Cardiac muscle cell (in vitro differentiated cells and primary cell): Measurements from ENCODE around the gene CLIC6. TPM values are rescaled to one million over a fixed set of nuclear protein-coding genes. Genes with fewer than 3 reads are reported as not detected.

Experiments
- DNase-seq, 2 donors: peaks; one replicate each; pipeline versions ENCODE4 v3.0.0 to v3.0.0-alpha.2; 2010 to 2017; ENCODE audit warnings: low read depth in 1 of 2, low spot score in 1 of 2
- H3K27ac ChIP-seq: fragments of 200-600 bp; sonication (generic); 2 replicates; pipeline ENCODE4 v1.5.1; 2016
- H3K27me3 ChIP-seq: fragments of 200-600 bp; sonication (generic); 2 replicates; pipeline ENCODE4 v1.6.0; 2016; ENCODE audit warnings: control low read depth
- H3K36me3 ChIP-seq: fragments of 200-600 bp; sonication (generic); 2 replicates; pipeline ENCODE4 v1.5.1; 2016; ENCODE audit warnings: control low read depth
- H3K4me1 ChIP-seq: fragments of 200-600 bp; sonication (generic); 2 replicates; pipeline ENCODE4 v1.8.1; 2017; ENCODE audit warnings: low read depth, mild to moderate bottlenecking, mixed run types
- H3K4me3 ChIP-seq: fragments of 200-600 bp; sonication (generic); 2 replicates; pipeline ENCODE4 v1.5.1; 2016; ENCODE audit warnings: mild to moderate bottlenecking
- H3K9me3 ChIP-seq: fragments of 200-600 bp; sonication (generic); 2 replicates; pipeline ENCODE4 v1.5.1; 2017; ENCODE audit warnings: low read depth, mild to moderate bottlenecking, control low read depth
- polyA plus RNA-seq: library from polyadenylated mRNA; unstranded; fragments of >200 nt; fragmentation: Nextera tagmentation; extraction: Ambion mirVana; gene quantifications from 2 replicates; pipeline ENCODE4 v1.2.1, GENCODE V29; 2016
- total RNA-seq: library from RNA; depleted of rRNA; stranded (reverse); fragments of >200 nt; gene quantifications from 2 replicates; pipeline ENCODE4 v1.2.3, GENCODE V29; 2016
- TF ChIP-seq, protein P1 (sequence below): IDR thresholded peaks from 2 replicates; pipeline ENCODE4 v1.5.1; 2012; ENCODE audit warnings: low read depth, mild to moderate bottlenecking, low read length

Gene CLIC6
- not detected in 2 replicates for total RNA-seq
- not detected in 2 replicates for polyA plus RNA-seq

- no peaks in the 10 kb centered on the region for H3K36me3 ChIP-seq
- H3K27me3 ChIP-seq = peaks cover 99% of the 10 kb centered on the region
These were observed at the start of gene CLIC6 for GRCh38 chr21:34668803-34669148. Gene CLIC6 (plus strand): TSS chr21:34668994. CDS start chr21:34669389, 395 bp downstream.

DNA sequence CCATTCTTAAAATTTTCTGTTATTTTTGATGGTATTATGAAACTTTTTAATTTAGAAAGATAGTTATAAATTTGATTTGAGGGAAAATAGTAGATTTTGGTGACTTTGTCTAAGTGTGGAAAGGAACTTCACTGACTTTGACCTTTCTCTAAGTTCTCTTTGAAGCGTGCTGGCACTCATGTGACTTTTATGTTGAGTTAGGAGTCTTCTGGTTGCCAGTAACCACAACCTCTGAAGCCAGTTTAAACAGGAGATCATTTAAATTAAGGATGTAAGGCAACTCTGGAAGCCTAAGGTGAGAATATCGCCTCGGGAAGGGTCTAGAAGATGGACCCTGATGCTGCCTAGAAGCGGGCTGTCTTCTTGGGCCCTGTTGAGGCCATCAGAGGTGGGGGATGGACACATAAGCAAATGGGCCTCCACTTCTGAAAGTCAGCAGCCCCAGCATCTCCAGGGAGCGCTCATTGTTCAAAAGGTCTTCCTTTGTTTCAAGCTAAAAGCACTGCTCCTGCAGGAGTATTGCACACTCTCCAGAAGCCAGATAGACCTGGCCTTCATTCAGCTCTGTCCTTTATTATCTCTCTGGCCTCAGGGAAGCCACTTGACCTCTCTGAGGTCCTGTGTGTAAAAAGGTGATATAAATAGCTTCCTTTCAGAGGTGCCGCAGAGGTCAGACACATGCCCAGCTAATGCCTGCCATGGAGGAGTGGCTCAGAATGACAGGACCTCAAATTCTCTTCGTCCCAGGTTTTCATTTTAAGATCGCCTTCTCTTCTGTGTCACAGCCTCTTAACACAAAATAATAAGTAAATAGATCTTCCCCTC lies 48.7 kb upstream of the CLIC6 start:
- TF ChIP-seq, protein P1, sequence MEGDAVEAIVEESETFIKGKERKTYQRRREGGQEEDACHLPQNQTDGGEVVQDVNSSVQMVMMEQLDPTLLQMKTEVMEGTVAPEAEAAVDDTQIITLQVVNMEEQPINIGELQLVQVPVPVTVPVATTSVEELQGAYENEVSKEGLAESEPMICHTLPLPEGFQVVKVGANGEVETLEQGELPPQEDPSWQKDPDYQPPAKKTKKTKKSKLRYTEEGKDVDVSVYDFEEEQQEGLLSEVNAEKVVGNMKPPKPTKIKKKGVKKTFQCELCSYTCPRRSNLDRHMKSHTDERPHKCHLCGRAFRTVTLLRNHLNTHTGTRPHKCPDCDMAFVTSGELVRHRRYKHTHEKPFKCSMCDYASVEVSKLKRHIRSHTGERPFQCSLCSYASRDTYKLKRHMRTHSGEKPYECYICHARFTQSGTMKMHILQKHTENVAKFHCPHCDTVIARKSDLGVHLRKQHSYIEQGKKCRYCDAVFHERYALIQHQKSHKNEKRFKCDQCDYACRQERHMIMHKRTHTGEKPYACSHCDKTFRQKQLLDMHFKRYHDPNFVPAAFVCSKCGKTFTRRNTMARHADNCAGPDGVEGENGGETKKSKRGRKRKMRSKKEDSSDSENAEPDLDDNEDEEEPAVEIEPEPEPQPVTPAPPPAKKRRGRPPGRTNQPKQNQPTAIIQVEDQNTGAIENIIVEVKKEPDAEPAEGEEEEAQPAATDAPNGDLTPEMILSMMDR = no peak
- Histone ChIP-seq H3K27ac (peak overlapping the region; percentile 97), H3K36me3 (no peaks in the 10 kb centered on the region), H3K9me3 (no peaks in the 10 kb centered on the region), H3K4me1 (peaks cover 42% of the 10 kb centered on the region), H3K4me3 (no peak overlapping the region), H3K27me3 (no peaks in the 10 kb centered on the region)
- peak in 1 of 2 donors; percentile 89 for DNase-seq

More at GRCh38 chr21:34668803-34669148, at the start of gene CLIC6:
- TF ChIP-seq, protein P1 = no peak
- Histone ChIP-seq H3K27ac (no peak within 1 kb of the TSS), H3K9me3 (no peaks in the 10 kb centered on the region), H3K4me3 (peak within 1 kb of the TSS; percentile 15), H3K4me1 (no peaks in the 10 kb centered on the region)
- DNase-seq = peak in 1 of 2 donors; percentile 6

GRCh38 chr21:34621434-34622350 lies 47.1 kb upstream of the CLIC6 start:
- H3K9me3 ChIP-seq = no peaks in the 10 kb centered on the region
- no peaks in the 10 kb centered on the region for H3K36me3 ChIP-seq
- TF ChIP-seq, protein P1 = no peak
- H3K27me3 ChIP-seq = no peaks in the 10 kb centered on the region
- no peak overlapping the region for H3K4me3 ChIP-seq
- peak overlapping the region; percentile 97 for H3K27ac ChIP-seq
- peaks cover 35% of the 10 kb centered on the region for H3K4me1 ChIP-seq
- no peak for DNase-seq

DNA sequence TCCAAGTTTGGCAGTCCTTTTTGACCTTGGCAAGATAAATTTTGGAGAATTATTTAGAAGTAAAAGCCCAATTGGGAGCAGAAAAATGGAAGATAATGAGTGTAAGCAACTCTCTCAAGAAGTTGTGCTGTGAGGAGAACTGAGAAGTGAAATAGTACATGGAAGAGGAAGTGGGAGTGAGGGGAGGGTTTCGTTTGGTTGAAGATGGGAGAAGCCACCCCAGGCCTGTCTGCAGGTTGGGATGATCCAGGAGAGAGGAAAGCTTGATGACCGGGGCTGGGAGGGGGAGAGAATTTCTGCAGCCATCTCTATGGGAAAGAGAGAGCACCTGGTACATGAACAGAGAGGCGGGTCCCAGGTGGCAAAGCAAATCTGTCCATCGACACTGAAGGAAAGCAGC lies 45.3 kb upstream of the CLIC6 start:
- Histone ChIP-seq H3K9me3 (no peaks in the 10 kb centered on the region), H3K27me3 (no peaks in the 10 kb centered on the region), H3K27ac (no peak overlapping the region), H3K4me3 (no peak overlapping the region), H3K36me3 (no peaks in the 10 kb centered on the region), H3K4me1 (peaks cover 34% of the 10 kb centered on the region)
- TF ChIP-seq, protein P1 = no peak
- DNase-seq = no peak

GRCh38 chr21:34625030-34625593 lies 43.7 kb upstream of the CLIC6 start:
- DNase-seq = no peak
- H3K27me3 ChIP-seq = no peaks in the 10 kb centered on the region
- H3K4me1 ChIP-seq = peaks cover 18% of the 10 kb centered on the region
- H3K9me3 ChIP-seq = no peaks in the 10 kb centered on the region
- TF ChIP-seq, protein P1 = no peak
- no peak overlapping the region for H3K27ac ChIP-seq
- no peak overlapping the region for H3K4me3 ChIP-seq
- no peaks in the 10 kb centered on the region for H3K36me3 ChIP-seq
